ENCODE measurements around the gene ATP8B4. TPM values are rescaled to one million over a fixed set of nuclear protein-coding genes. Genes with fewer than 3 reads are reported as not detected.

Gene ATP8B4
- total RNA-seq, 1 donor from 2014 or later, result 1.1 TPM

GRCh38 chr15:49898575-49899283, 220.3 kb downstream of the ATP8B4 start:
- no peak for FAIRE-seq
- TF ChIP-seq CTCF (IDR thresholded peaks at IDR 0.05; ENCODE audit: insufficient read depth, low read length, severe bottlenecking), result no peak
- no peak for DNase-seq (ENCODE audit: low read depth)

GRCh38 chr15:49898097-49898496, 220.9 kb downstream of the ATP8B4 start:
- DNase-seq (ENCODE audit: low read depth) (no peak), FAIRE-seq (no peak)
- TF ChIP-seq CTCF (IDR thresholded peaks at IDR 0.05; ENCODE audit: insufficient read depth, low read length, severe bottlenecking), result no peak
- Histone ChIP-seq H3K36me3 (ENCODE audit: control insufficient read depth, insufficient read depth, low read length) (no peaks in the 10 kb centered on the region), H3K27me3 (ENCODE audit: control insufficient read depth, insufficient read depth, low read length) (no peaks in the 10 kb centered on the region), H3K4me3 (ENCODE audit: low read depth, low read length) (no peak overlapping the region)

More at GRCh38 chr15:49898575-49899283, 220.3 kb downstream of the ATP8B4 start:
- Histone ChIP-seq H3K27me3 (ENCODE audit: control insufficient read depth, insufficient read depth, low read length) (no peaks in the 10 kb centered on the region), H3K4me3 (ENCODE audit: low read depth, low read length) (no peak overlapping the region), H3K36me3 (ENCODE audit: control insufficient read depth, insufficient read depth, low read length) (no peaks in the 10 kb centered on the region)

GRCh38 chr15:49895347-49896223, 223.4 kb downstream of the ATP8B4 start:
- FAIRE-seq (no peak), DNase-seq (ENCODE audit: low read depth) (no peak)
- Histone ChIP-seq H3K4me3 (ENCODE audit: low read depth, low read length) (no peak overlapping the region), H3K36me3 (ENCODE audit: control insufficient read depth, insufficient read depth, low read length) (no peaks in the 10 kb centered on the region), H3K27me3 (ENCODE audit: control insufficient read depth, insufficient read depth, low read length) (no peaks in the 10 kb centered on the region)
- no peak for TF ChIP-seq CTCF (IDR thresholded peaks at IDR 0.05; ENCODE audit: insufficient read depth, low read length, severe bottlenecking)

- DNase-seq (ENCODE audit: low read depth) (no peak), FAIRE-seq (no peak)
- Histone ChIP-seq H3K27me3 (ENCODE audit: control insufficient read depth, insufficient read depth, low read length) (no peaks in the 10 kb centered on the region), H3K4me3 (ENCODE audit: low read depth, low read length) (no peak overlapping the region), H3K36me3 (ENCODE audit: control insufficient read depth, insufficient read depth, low read length) (no peaks in the 10 kb centered on the region)
- TF ChIP-seq CTCF (IDR thresholded peaks at IDR 0.05; ENCODE audit: insufficient read depth, low read length, severe bottlenecking), result no peak
Measured at GRCh38 chr15:49890689-49891088, 228.3 kb downstream of the ATP8B4 start.

GRCh38 chr15:49889536-49889935, 229.5 kb downstream of the ATP8B4 start:
- no peak for DNase-seq (ENCODE audit: low read depth)
- Histone ChIP-seq H3K4me3 (ENCODE audit: low read depth, low read length) (no peak overlapping the region), H3K27me3 (ENCODE audit: control insufficient read depth, insufficient read depth, low read length) (no peaks in the 10 kb centered on the region), H3K36me3 (ENCODE audit: control insufficient read depth, insufficient read depth, low read length) (no peaks in the 10 kb centered on the region)
- TF ChIP-seq CTCF (IDR thresholded peaks at IDR 0.05; ENCODE audit: insufficient read depth, low read length, severe bottlenecking), result no peak
- peak; percentile 77 for FAIRE-seq
